ENCODE data around the gene AMIGO3. TPM values are rescaled to one million over a fixed set of nuclear protein-coding genes. Genes with fewer than 3 reads are reported as not detected.
"Not testable (repeated sequence)": the region's sequence is repeated elsewhere in the genome, so short reads cannot be mapped to it uniquely, and the experiment has no call there.

AMIGO3 gene
- total RNA-seq, 1 experiment from 2014 or later: 2.1 TPM

DNA sequence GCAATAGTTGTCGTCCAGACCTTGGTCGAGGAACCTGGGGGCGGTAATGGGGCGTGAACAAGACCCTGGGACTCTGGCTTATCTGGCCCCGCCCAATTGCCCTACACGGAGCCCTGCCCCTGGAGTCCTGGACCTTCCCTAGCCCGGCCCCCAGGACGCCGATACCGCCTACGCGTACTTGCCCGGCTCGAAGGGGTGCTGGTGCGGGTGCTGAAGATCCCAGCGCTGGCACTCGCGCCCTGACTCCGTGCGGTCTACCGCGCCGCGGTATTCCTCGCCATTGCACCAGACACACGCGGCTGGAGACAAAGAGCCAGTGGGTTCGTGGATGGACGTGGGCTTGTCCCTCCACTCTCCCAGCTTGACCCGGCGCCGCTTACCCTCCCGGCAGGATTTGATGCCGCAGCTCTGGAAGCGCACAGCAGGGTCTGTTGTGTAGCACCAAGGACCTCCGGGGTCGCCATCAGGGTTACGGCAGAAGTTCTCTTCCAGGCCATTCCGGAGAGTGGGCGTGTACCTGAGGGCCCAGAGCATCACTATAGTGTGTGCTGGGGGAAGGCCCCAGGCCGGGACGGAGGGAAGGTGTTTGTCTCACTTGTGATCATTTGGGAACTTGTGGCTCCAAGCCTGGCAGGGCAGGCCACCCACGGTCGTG lies 32.6 kb downstream of the AMIGO3 start:
- not testable (repeated sequence) for H3K36me3 ChIP-seq, H3K27me3 ChIP-seq, H3K4me3 ChIP-seq, H3K9me3 ChIP-seq, DNase-seq

DNA sequence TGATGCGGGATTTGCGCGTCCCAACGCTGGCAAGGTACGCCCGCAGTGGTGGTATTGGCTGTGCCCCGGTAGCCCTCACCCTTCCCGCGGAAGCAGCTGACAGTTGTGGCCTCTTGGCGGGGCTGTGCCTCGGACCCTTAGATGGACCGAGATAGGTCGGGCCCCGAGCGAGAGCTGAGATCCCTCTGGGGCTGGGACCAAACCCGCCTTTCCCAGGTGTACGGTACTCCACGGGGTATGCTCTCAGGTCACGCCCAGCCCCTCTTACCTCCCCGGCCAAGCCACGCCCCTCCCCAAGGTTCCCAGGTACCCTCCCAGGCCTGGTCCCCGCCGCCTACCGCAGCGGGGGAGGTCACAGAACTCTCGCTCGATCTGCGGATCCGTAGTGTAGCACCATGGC lies 33.1 kb downstream of the AMIGO3 start:
- H3K4me3 ChIP-seq, DNase-seq, H3K36me3 ChIP-seq, H3K9me3 ChIP-seq, H3K27me3 ChIP-seq: not testable (repeated sequence)

DNA sequence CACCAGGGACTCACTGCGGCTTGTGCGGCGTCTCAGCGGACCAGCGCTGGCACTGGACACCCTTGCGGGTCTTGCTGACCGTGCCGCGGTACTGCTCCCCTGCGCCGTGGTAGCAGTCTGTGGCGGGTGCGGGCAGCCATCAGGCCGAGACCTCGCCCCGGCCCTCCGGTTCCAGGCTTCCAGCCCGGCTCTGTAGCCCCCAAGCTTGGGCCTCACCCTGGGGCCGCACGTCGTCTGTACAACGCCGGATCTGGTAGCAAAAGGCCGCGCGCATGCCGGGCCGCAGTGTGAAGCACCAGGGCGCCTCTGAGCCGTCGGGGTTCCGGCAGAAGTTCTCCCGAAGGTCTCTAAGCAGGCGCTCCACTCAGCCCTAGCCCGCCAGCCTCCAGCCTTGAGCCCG lies 33.6 kb downstream of the AMIGO3 start:
- not testable (repeated sequence) for H3K4me3 ChIP-seq

DNA sequence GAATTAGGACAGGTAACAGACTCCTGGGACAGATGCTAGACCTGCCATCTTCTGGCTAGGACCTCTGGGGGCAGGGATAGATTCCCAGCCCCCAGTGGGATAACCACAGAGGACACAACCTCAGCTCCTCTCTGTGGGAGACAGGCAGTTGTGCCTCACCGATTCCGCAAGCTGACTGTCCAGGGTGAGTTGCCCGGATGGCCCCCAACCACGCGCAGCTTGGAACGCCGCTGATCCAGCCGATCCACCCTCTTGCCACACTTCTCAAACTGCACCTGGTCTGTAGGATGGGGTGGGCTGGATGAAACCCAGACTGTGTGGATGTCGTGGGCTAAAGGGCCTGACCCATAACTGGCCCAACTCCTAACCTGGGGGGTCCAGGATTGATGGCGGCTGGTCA lies 34.4 kb downstream of the AMIGO3 start:
- H3K27me3 ChIP-seq, H3K36me3 ChIP-seq, DNase-seq, H3K4me3 ChIP-seq, H3K9me3 ChIP-seq: not testable (repeated sequence)

More for the DNA sequence above, 33.6 kb downstream of the AMIGO3 start:
- not testable (repeated sequence) for H3K9me3 ChIP-seq, DNase-seq, H3K36me3 ChIP-seq, H3K27me3 ChIP-seq

DNA sequence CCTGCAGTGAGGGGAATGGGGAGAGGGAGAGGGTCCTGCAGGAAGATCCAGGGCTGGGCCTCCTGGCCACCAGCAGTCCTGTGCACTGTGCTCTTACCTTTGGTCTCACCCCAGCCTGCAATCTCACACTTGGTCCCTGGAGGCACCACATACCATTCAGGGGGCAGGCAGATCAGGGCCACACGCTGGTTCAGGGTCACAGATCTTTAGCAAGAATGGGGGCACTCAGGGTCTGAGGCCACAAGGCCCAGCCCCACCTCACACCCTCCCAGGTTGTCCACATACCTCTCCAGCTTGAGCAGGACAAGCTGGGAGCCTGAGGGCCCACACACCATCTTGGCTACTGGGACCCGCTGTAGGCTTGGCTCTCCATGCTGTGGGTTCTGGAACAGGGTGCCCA lies 35.0 kb downstream of the AMIGO3 start:
- DNase-seq, H3K36me3 ChIP-seq, H3K27me3 ChIP-seq, H3K9me3 ChIP-seq, H3K4me3 ChIP-seq: not testable (repeated sequence)

DNA sequence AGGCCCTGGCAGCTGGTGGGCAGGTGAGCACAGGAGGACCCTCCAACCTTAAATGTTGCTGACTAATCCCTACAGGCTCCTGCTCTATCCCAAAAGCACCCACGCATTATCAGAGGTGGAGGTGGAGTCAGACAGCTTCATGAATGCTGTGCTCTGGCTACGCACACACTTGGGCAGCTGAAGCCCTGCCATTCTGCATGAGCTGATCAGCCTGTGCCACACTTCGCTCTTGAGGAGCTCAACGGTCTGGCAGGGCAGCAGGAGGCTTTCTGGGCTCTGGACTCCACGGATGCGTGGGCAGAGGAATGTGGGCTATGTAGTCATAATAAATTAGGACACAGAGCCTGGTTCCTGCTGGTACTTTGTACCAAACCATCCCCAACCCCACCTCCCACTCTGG lies 36.3 kb downstream of the AMIGO3 start:
- H3K27me3 ChIP-seq: no peaks in the 10 kb centered on the region
- no peaks in the 10 kb centered on the region for H3K36me3 ChIP-seq
- no peaks in the 10 kb centered on the region for H3K9me3 ChIP-seq
- no peak for DNase-seq
- no peak overlapping the region for H3K4me3 ChIP-seq

DNA sequence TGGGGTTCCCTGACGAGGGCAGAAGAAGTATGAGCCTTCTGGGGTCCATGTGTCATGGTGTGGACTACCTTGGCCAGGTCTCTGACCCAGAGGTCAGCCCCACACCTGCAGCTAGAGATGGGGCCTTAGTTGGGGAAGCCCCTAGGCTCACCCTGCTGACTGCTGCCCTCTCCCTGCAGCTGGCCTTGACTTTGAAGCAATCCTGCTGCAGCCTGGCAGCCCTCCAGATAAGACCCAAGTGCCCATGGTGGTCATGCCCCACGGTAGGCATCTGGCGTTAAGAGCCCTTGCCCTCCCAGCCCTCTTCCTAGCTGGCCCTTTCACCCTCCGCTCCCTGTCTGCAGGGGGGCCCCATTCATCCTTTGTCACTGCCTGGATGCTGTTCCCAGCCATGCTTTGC lies 37.9 kb downstream of the AMIGO3 start:
- no peak for DNase-seq
- Histone ChIP-seq H3K27me3 (no peaks in the 10 kb centered on the region), H3K36me3 (no peaks in the 10 kb centered on the region), H3K4me3 (no peak overlapping the region), H3K9me3 (no peaks in the 10 kb centered on the region)

DNA sequence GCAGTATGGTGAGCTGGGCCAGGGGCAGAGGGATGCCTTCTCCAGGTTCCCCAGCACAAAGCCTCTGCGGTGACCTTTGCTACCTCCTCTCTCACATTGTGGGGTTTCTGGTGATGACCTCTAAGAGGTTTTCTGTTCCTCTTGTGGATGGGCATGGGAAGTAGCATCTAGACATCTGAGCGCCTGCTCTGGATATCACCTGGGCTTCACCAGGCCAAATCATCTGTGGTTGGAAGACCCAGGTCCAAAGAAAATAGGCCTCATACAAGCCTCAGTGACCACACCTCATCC lies 38.3 kb downstream of the AMIGO3 start:
- Histone ChIP-seq H3K27me3 (no peaks in the 10 kb centered on the region), H3K9me3 (no peaks in the 10 kb centered on the region), H3K36me3 (no peaks in the 10 kb centered on the region), H3K4me3 (no peak overlapping the region)
- DNase-seq: no peak

DNA sequence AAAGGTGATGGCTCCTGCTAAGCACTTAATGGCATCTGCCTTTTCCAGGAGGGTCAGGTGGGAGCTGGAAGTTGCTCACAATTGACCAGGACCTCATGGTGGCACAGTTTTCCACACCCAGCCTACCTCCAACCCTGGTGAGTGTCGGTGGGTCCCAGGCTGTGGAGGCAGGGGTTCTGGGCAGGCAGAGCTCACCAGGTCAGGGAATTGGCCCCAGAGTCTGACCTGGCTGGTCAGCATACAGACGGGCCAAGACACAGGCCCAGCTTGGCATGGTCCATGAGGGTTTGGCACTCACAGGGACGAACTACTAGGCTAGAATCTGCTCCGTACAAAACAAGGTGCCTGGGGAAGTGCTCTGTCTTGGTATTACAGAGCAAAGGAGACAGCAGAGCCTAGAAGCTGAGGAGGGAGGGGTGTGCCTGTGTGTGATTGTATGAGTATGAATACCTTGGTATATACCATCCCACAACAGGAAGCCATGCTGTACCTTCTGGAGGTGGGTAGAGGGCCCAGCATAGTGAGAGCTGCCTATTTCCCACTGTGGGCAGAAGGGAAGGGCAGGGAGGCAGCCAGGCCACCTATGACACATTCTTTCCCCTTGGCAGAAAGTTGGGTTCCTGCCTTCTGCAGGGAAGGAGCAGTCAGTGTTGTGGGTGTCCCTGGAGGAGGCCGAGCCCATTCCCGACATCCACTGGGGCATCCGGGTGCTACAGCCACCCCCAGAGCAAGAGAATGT lies 38.8 kb downstream of the AMIGO3 start:
- no peak for DNase-seq
- Histone ChIP-seq H3K9me3 (no peaks in the 10 kb centered on the region), H3K4me3 (no peak overlapping the region), H3K27me3 (no peaks in the 10 kb centered on the region), H3K36me3 (no peaks in the 10 kb centered on the region)

DNA sequence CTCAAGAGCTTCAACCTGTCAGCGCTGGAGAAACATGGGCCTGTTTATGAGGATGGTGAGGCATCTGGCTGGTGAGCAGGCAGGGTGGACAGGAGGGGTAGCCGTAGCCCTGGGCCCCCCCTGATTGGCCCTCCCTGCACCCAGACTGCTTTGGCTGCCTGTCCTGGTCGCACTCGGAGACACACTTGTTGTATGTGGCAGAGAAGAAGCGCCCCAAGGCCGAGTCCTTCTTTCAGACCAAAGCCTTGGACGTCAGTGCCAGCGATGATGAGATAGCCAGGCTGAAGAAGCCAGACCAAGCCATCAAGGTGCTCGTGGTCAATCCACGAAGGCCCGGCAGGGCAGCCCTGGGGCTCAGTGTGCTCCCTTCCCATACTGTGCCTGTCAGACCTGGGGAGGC lies 43.6 kb downstream of the AMIGO3 start:
- Histone ChIP-seq H3K9me3 (no peaks in the 10 kb centered on the region), H3K27me3 (no peaks in the 10 kb centered on the region), H3K4me3 (no peak overlapping the region), H3K36me3 (no peaks in the 10 kb centered on the region)
- DNase-seq: no peak

DNA sequence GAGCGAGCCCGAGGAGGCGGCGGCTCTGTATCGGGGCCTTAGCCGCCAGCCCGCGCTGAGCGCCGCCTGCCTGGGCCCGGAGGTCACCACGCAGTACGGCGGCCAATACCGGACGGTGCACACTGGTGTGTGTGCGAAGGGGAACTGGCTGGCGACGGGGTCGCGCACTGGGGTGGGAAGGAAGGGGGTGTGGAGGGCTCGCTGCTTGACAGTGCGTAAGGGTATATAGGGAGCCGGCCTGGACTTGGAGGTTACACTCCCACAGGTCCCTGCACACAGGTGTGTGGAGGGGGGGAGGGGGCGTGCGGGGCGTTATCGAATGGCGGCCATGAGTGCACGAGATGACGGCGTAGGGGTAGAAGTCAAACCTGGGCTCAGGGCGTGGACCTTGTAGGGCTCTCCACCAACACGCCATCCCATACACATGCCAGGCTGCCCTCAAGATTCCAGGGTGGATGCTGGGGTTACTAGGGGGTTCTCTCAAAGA lies 44.9 kb downstream of the AMIGO3 start:
- Histone ChIP-seq H3K36me3 (no peaks in the 10 kb centered on the region), H3K9me3 (no peaks in the 10 kb centered on the region), H3K27me3 (no peaks in the 10 kb centered on the region), H3K4me3 (peak overlapping the region; percentile 77)
- DNase-seq: no peak

DNA sequence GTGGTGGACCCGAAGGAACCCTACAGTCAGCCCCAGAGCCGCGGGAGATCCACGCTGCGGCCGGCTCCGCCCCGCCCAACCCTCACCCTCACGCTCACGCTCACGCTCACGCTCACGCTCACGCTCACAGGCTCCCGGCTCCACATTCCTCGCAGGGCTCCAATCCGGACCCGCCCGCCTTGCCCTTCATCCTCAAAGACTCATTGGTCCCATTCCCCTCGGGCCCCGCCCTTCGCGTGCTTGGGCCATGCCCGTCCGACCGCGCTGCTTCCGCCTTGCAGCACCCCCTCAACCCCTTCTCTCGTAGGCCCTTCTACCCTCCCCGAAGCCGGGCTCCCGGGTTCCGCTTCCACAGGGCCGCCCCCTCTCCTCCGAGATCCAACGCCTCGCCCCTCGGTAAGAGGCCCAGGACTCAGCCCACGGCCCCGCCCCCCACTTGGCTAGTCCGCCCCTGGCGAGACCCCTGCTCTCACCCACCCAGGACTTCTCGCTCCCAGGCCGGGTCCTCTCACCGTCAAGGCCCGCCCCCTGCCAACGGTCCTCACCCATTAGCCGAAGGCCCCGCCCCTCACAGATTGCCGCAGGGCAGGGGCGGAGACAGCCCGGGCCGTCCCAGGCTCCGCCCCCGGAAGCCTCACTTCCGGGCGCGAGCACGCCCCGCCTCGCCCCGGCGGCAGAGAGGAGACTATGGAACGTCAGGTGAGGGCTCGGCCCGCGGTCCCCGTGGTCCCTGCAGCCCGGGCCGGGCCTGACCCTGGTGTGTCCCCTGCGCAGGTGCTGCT lies 45.6 kb downstream of the AMIGO3 start, which contains the start of gene APEH:
Gene APEH, plus strand, starts transcription at position 637 of the 782 bp plus-strand sequence. Its CDS starts 51 bp downstream, at position 688.
- H3K27me3 ChIP-seq: no peaks in the 10 kb centered on the region
- no peaks in the 10 kb centered on the region for H3K36me3 ChIP-seq
- peak; percentile 93 for DNase-seq
- peak within 1 kb of the TSS; percentile 77 for H3K4me3 ChIP-seq
- H3K9me3 ChIP-seq: no peaks in the 10 kb centered on the region

DNA sequence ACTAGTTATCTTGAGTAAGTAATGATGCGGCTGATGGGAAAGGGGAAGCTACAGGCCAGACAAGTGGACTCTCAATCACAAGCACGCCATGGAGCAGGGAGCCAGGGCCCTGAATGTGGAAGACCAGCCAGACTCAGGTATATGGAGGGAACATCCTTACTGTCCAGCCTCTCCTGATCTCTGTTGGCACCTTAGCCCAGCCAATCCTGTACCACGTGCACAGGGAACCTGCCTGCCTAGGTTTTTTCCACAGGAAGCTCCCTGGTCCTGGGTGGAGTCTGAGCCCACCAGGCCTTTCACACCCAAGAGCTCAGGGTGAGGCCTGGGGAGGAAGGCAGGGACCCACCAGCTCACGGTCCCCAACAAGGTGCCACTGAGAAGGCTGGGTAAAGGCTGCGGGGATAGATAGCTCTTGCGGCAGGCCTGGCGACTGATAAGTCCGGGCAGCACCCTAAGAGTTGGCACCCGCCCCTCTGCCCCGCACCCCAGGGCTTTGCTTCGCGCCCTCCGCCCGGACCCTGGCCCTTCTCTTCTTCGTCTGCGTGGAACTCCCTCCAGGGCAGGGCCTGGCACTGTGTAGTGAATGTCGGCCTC lies 46.3 kb downstream of the AMIGO3 start:
- DNase-seq: no peak
- H3K9me3 ChIP-seq: no peaks in the 10 kb centered on the region
- no peaks in the 10 kb centered on the region for H3K27me3 ChIP-seq
- H3K4me3 ChIP-seq: peak overlapping the region; percentile 77
- no peaks in the 10 kb centered on the region for H3K36me3 ChIP-seq

DNA sequence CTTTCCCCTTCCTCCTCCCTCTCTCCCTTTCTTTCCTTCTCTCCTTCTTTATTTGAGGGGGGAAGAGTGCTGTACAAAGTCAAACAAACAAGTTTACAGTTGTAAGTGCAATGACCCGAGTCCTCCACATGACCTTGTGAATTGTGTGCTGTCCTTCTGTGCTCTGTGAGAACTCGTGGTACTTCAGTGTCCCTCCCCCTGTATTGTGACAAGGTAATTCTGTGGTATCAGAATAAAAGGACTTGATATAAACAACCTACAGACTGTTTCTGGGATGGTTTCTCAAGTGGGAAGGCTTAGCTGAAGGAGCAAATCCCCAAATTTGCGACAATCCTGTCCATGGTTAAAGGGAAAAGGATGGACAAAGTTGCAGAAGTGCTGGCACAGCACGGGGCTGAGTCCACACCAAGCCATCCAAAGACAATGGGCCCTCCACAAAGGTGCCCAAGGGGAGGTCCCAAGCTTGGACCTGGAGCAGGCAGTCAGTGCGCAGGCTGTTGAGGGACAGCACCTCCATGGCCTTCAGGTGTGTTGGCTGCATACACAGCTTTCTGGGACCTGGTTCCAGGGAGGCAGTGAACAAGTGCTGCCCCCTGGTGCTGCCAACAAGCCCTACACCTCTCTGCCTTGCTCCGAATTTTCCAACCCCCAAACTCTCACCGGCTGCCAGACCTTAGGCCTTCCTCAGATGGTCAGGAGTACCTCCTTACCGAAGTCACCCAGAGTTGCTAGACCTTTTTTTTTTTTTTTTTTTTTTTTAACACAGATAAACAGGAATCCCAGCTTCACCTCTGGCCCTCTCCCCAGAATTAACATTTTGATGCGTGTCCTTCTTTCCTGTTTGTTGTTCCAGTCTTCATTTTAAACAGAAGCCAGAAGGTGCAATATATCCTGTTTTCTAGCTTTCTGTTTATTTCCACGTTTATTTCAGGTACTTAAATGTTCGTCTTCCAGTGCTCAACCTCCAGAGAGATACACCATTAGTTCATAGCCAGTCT lies 47.9 kb downstream of the AMIGO3 start:
- no peaks in the 10 kb centered on the region for H3K9me3 ChIP-seq
- H3K36me3 ChIP-seq: no peaks in the 10 kb centered on the region
- no peaks in the 10 kb centered on the region for H3K27me3 ChIP-seq
- no peak overlapping the region for H3K4me3 ChIP-seq
- peak; percentile 45 for DNase-seq

DNA sequence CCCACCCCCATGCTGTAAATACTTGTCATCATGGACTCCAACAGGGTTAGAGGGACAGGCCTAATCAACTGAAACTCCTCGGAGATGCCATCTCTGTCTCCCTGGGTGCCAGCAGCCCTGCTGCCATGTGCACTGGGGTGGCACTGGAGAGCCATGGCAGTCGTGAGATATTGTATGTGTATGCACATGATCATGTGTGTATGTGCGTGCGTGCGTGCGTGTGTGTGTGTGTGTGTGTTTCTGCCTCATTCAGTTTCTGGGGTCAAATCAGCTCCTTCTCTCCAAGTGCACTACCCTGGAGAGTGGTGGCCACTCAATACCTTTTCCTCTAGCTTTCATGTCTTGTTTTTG lies 48.6 kb downstream of the AMIGO3 start:
- H3K4me3 ChIP-seq: no peak overlapping the region
- no peak for DNase-seq

DNA sequence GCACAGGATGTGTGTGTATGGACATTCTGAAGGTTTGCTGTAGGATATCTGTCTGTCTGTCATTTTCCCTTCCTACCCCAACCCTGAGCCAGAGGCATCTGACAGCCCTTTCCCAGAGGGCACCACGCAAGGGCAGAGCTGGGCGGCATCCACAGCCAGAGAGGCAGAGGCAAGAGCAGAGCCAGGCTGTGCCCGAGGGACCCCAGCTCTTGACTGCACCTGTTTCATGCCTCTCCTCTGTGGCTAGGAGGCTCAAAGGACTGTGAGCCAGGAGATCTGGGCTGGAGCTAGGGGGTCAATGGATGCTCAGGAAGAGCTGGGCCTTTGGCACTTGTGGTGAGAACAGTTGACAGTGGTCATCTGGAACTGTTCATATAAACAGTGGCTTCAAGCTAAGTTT lies 50.1 kb downstream of the AMIGO3 start:
- DNase-seq: no peak
- no peaks in the 10 kb centered on the region for H3K9me3 ChIP-seq
- H3K4me3 ChIP-seq: no peak overlapping the region
- H3K27me3 ChIP-seq: no peaks in the 10 kb centered on the region
- H3K36me3 ChIP-seq: no peaks in the 10 kb centered on the region

More for the DNA sequence above, 48.6 kb downstream of the AMIGO3 start:
- Histone ChIP-seq H3K36me3 (no peaks in the 10 kb centered on the region), H3K9me3 (no peaks in the 10 kb centered on the region), H3K27me3 (no peaks in the 10 kb centered on the region)

All from MG63 (cell line).